Stimulated activated CD4-positive, alpha-beta T cell treated with anti-CD3 and anti-CD28 coated beads, TNF-alpha, amount 100 ng/mL, for 24 hours (primary cell): ENCODE results near the gene PRPF19.

Source experiments
- DNase-seq, 3 experiments: peaks; one replicate each; pipeline ENCODE4 v3.0.0-alpha.2; 2020; ENCODE audit warnings: low read depth in 3 of 3

The PRPF19 gene

DNA sequence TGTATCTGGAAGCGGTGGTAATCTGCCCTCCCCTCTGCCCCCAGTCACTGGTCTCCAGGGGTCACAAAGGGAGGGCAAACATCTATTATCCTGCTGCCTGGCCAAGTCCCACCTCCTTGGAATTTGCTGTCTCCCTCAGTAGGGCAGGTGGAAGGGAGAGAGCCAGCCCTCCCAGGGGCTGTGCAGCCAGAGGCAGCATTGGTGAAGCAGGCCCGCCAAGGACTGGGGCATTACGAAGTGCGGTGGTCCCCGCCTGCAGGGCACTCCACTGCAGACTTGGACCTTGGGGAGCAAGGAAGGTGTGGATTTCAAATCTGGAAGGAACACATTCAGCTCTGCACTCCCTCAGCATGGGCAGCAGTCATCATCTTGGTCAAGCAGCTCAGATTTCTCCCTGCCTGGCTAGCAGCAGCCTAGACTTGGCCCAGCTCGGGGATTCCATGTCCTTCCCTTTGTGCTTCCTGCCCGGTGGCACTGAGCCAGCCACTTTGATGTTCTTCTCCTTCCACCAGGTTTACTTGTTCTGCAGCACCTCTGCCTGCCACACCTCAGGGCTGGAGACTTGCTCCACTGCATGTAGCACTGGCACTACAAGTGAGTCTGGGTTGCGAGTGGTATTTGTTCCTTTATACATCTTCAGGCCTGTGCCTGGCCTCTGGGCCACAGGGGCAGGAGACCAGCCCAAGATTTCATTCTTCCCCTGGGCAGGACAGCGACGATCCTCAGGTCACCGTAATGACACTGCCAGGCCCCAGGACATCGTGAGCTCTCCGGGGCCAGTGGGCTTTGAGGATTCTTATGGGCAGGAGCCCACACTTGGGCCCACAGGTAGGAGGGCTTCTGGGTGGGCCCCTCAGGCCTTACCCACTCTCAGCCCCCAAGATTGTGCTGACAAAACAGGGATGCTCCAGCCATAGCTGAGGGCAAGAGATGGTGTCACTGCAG is 31.7 kb downstream of the PRPF19 start:
- no peak for DNase-seq

- DNase-seq, result no peak
Measured at GRCh38 chr11:60873533-60873932, 32.9 kb downstream of the PRPF19 start.

- DNase-seq, result no peak
Measured at GRCh38 chr11:60872961-60873524, 33.3 kb downstream of the PRPF19 start.

DNA sequence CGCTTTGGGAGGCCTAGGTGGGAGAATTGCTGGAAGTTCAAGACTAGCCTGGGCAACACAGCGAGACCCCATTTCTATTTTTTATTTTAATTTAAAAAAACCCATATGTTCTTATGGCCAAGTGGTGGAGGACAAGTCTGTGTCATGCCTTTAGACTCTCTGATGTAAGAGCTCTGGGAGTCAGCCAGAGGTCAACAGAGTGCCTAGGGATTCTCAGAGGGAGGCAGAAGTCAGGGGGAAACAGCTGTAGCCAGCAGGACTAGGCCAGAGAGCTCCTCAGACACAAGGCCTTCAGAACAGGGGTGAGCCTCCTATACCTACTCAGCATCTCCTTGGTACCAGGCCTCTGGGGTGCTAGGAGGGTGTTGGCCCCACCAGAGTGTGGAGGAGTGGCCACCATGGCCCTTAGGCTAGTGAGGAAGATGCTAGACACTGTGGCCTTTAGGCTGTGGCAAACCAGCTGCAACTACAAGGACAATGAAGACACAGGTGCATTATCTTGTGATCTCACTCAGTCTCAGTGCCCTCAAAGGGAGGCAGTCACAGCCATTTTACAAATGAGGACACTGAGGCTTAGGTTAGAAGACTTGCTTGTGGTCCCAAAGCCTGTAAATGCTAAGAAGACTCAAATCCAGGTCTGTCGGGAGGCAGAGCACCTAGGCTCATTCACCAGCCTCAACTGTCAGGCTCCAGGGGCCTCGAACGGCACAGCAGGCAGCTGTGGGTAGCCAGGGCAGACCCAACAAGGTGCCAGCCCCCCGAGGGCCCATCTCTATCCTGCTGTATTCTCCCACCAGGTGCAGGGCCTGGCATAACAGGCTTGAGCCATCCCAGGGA is 34.0 kb downstream of the PRPF19 start:
- no peak for DNase-seq

- DNase-seq, result no peak
Measured at GRCh38 chr11:60871378-60872061, 34.9 kb downstream of the PRPF19 start.

DNA sequence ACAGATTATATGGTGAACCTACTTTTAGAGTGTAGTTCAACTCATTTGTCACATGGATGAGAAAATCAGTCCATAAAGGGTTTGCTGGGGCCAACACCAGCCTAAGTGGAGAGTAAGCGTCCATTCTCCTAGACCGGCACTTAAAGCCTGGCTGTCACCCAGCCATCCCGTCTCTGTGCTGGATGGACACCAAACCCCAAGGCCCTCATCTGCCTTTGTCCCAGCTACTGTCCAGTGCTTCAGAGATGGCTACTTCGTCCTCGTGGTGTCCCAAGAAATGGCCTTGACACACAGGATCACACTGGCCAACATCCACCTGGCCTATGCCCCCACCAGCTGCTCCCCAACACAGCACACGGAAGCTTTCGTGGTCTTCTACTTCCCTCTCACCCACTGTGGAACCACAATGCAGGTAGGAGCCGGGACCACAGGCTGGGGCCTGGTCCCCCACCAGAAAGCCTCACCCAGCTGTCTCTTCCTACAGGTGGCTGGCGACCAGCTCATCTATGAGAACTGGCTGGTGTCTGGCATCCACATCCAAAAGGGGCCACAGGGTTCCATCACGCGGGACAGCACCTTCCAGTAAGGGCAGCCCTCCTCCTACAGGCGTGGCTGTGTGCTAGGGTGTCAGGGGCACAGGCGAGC is 35.5 kb downstream of the PRPF19 start:
- DNase-seq, result no peak

GRCh38 chr11:60870276-60870675 is 36.1 kb downstream of the PRPF19 start:
- no peak for DNase-seq

- no peak for DNase-seq
Measured at GRCh38 chr11:60869451-60869825, 36.9 kb downstream of the PRPF19 start.

GRCh38 chr11:60868682-60869450 is 37.5 kb downstream of the PRPF19 start:
- no peak for DNase-seq

DNA sequence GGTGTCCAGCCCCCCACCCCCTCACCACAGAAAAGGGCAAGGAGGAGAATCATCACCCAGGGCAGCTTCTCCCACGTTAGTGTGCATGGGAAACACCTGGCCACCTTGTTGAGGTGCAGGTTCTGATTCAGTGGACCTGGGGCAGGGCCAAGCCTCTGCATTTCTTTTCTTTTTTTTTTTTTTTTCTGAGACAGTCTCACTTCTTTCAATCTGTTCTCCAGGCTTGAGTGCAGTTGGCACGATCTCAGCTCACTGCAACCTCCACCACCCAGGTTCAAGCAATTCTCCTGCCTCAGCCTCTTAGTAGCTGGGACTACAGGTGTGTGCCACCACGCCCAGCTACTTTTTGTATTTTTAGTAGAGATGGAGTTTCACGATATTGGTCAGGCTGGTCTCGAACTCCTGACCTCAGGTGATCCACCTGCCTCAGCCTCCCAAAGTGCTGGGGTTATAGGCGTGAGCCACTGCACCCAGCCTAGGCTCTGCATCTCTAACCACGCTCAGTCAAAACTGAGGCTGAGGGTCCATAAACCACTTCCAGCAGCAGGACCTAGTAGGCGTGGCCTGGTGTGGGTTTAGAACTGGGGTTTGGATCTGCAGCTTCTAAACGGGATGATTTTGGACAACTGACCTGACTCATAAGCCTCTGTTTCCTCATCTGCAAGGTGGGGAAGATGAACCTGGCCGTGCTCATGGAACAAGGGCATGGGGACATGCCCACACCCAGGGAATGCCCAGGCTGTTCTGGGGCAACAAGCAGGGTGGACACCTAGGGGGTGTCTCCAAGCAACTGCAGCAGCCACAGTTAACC is 38.3 kb downstream of the PRPF19 start:
- DNase-seq, result no peak

DNA sequence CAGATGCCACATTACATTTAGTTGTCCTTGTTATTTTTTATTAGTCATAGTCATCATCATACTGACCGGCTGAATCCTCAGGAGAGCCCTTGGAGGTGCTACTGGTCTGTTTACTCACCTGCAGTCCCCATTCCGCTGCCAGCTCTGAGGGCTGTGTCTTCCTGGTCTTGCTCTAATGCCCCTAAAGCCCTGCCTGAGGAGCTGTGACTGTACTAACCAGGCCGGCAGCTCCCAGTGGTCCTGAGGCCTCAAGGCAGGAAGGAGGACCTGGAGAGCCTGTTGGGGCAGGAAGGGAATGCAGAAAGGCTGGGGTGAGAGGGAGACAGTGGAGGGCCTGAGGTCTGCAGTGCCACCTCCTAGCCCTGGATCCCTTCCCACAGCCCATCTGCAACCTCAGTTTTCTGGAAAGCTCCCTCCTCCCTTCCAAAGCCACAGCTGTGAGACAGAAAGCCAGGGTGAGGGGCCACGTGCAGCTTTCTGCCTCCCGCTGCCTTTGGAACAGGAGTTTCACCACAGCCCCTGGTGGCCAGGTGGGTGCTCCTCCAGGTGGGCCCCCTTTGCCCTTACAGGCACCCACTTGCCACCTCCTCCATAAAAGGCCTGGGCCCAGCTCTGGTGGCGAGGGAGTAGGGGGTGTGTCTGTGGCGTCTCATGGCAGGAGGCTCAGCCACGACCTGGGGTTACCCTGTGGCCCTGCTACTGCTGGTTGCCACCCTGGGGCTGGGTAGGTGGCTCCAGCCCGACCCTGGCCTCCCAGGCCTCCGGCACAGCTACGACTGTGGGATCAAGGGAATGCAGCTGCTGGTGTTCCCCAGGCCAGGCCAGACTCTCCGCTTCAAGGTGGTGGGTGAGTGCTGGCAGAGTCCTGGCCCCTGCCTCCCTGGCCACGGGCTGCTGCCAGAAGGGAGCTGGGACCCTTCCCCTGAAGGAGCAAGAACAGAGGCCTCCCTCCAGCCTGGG is 39.2 kb downstream of the PRPF19 start, which contains the start of gene ZP1:
TSS of gene ZP1 (plus strand) at position 632 of the 960 bp plus-strand sequence. CDS start at position 652, 20 bp downstream.
- DNase-seq, result no peak

DNA sequence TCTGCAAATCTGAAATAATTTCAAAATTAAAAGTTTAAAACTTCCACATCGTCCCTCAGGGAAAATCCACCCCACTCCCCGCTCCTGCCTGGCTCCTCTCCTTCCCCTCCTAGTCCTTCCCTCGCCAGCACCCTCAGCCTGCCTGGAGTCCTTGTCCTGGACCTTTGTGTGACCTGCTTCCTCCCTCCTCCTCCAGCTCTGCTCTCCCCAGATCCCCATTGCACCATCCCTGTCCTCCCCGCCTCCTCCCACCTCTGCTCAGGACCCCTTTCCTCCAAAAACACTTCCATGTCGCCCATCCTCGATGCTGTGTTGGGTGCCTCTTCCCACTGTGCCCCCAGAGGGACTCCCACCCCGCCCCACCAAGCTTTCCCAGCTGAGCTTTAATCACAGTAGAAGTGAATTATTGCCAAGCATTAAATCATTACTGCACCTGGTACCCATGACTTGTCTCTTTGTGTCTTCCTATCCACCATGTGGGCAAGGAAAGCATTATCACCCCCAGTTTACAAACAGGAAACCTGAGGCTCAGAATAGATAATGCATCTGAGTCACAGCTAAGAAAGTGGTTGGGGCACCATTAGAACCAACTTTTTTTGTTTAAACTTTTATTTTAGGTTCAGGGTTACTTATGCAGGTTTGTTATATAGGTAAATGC is 41.4 kb downstream of the PRPF19 start:
- DNase-seq, result no peak

DNA sequence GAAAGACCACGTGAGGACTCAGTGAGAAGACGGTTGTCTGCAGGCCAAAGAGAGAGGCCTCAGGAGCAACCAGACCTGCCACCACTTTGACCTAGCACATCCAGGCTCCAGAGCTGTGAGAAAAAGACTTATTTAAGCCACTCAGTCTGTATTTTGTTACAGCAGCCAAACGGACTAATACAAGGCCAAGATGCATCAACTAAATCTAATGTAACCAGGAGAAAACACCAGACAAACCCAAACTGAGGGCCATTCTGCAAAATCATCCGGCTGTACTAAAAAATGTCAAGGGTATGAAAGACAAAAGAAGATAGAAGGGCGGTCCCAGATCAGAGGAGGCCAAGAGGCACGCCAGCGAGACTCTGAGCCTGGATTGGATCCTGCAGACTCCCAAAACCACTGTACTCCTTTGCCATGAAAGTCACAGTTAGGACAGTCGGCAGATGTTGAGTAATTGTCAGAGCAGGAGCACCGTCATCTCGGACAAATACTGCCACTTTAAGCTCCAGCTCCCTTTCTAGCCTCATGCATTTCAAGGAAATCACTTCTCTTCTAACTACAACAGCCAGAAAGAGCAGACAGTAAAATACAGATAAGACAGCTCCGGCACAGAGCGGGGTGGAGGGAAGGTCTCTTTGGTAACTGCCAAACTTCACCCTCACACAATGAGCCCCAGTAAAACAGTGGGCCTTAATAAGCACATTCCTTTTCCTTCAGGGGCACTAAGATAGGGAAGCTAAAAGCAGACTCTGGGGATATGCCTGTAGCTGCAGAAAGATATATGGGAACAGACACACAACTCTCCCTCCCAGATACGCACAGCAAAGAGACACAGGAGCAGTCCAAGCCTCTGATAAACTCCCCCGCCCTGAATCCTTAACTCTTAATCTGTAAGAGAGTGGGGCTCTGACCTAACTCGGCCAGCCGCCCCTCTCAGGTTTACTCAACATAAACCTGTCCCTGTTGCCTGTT is 42.5 kb downstream of the PRPF19 start:
- no peak for DNase-seq

- no peak for DNase-seq
Measured at GRCh38 chr11:60862171-60862570, 44.2 kb downstream of the PRPF19 start.

- no peak for DNase-seq
Measured at GRCh38 chr11:60860943-60861342, 45.4 kb downstream of the PRPF19 start.

DNA sequence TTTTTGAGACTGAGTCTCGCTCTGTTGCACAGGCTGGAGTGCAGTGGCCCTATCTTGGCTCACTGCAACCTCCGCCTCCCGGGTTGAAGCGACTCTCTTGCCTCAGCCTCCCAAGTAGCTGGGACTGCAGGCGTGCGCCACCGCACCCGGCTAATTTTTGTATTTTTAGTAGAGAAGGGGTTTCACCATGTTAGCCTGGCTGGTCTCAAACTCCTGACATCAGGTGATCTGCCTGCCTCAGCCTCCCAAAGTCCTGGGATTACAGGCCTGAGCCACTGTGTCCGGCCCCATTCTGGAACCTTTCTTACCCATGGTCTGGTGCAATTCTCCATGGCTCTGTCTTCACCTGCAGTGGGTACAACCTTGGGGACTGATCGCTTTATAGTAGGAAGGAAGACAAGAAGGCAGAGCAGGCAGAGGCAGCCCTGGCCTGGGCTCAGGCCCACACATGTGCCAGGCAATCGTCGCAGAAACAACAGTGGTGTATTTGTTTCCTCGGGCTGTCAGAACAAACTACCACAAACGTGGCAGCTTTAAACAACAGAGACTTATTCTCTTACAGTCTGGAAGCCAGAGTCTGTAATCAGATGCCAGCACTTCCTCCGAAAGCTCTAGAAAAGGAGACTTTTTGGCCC is 46.7 kb downstream of the PRPF19 start:
- DNase-seq, result no peak
